HCT116 (cell line): Measurements from ENCODE around the gene USP46. TPM values are rescaled to one million over a fixed set of nuclear protein-coding genes. Genes with fewer than 3 reads are reported as not detected.

Experiments
- ATAC-seq: fragments of 200-7000 bp; cut with Tn5 transposase; 2 replicates; pipeline ENCODE4 v1.9.1; 2020; ENCODE audit warnings: mild to moderate bottlenecking, moderate library complexity
- BruUV-seq: library from RNA; stranded (reverse); fragments of 400-500 nt; replicated peaks from 2 replicates; lab custom pipeline; 2021; lab: Mats Ljungman, UMichigan
- CTCF ChIA-PET: fragments of 300-600 bp; sonication (Branson Sonifier 250); formaldehyde crosslinking; loops from one replicate; lab custom pipeline; 2021; ENCODE audit warnings: antibody characterized with exemption; lab: Charles Lee
- POLR2A ChIA-PET: fragments of 300-600, 350-600 bp; sonication (Branson Sonifier 250); formaldehyde crosslinking; loops from one replicate; lab custom pipeline; 2021; ENCODE audit warnings: antibody characterized with exemption; lab: Charles Lee
- RAD21 ChIA-PET, 2 experiments: fragments of 300-600 bp; sonication (Branson Sonifier 250); formaldehyde crosslinking; loops; one replicate each; lab custom pipeline; 2023; ENCODE audit warnings: low total read pairs in 2 of 2; ENCODE audit not compliant: uncharacterized antibody in 2 of 2, unreplicated experiment in 2 of 2, low non-redundant PET in 1 of 2; lab: Charles Lee
- DNase-seq: peaks from one replicate; pipeline ENCODE4 v3.0.0-alpha.2; 2010; ENCODE audit warnings: low read depth, low spot score
- H2AFZ ChIP-seq: fragments of 200-600 bp; shearing (Covaris generic), sonication (generic); 2 replicates; pipeline ENCODE4 v1.6.1; 2017; ENCODE audit warnings: low read depth, mixed run types, mixed read lengths, antibody characterized with exemption, low read length; ENCODE audit not compliant: poor library complexity, severe bottlenecking
- H3K27ac ChIP-seq: 2 replicates; pipeline ENCODE4 v1.5.1; 2012; ENCODE audit warnings: low read depth, low read length
- H3K27me3 ChIP-seq: fragments of 200-600 bp; sonication (generic); 2 replicates; pipeline ENCODE4 v1.6.1; 2016; ENCODE audit warnings: mixed run types, low read length, mixed read lengths; ENCODE audit not compliant: insufficient read depth
- H3K36me3 ChIP-seq, 2 experiments: fragments of 200-500 bp in 1 of 2; fragments of 200-600 bp in 1 of 2; sonication (Bioruptor generic) in 1 of 2; sonication (generic) in 1 of 2; 2 replicates each; pipeline versions ENCODE4 v1.5.1 to v1.6.1; 2014 to 2016; ENCODE audit warnings: low read length in 2 of 2, inconsistent platforms in 1 of 2, mixed read lengths in 1 of 2, mixed run types in 1 of 2; ENCODE audit not compliant: insufficient read depth in 2 of 2, control insufficient read depth in 1 of 2
- H3K4me1 ChIP-seq, 2 experiments: fragments of 200-600 bp in 1 of 2; sonication (generic) in 1 of 2; 2 replicates each; pipeline versions ENCODE4 v1.5.1 to v1.6.1; 2012 to 2017; ENCODE audit warnings: low read length in 2 of 2, inconsistent platforms in 1 of 2, mild to moderate bottlenecking in 1 of 2, mixed read lengths in 1 of 2, mixed run types in 1 of 2, moderate library complexity in 1 of 2; ENCODE audit not compliant: insufficient read depth in 2 of 2, control insufficient read depth in 1 of 2
- H3K4me2 ChIP-seq: fragments of 200-600 bp; sonication (generic); 2 replicates; pipeline ENCODE4 v1.6.1; 2017; ENCODE audit warnings: mixed run types, low read length, mixed read lengths
- H3K4me3 ChIP-seq, 2 experiments: fragments of 200-600 bp in 1 of 2; sonication (generic) in 1 of 2; replicated peaks in 1 of 2; 2 replicates each; pipeline ENCODE4 v1.5.1; 2011 to 2016; ENCODE audit warnings: low read length in 2 of 2, control low read depth in 1 of 2, low read depth in 1 of 2, mild to moderate bottlenecking in 1 of 2, mixed read lengths in 1 of 2, mixed run types in 1 of 2
- H3K79me2 ChIP-seq: fragments of 200-600 bp; sonication (generic); 2 replicates; pipeline ENCODE4 v1.6.1; 2017; ENCODE audit warnings: mild to moderate bottlenecking, mixed run types, low read length, moderate library complexity, mixed read lengths; ENCODE audit not compliant: insufficient read depth
- H3K9ac ChIP-seq: fragments of 200-600 bp; sonication (generic); 2 replicates; pipeline ENCODE4 v1.6.1; 2016; ENCODE audit warnings: low read length, mixed read lengths
- H3K9me2 ChIP-seq: fragments of 200-600 bp; sonication (generic), shearing (Covaris generic); 2 replicates; pipeline ENCODE4 v1.6.1; 2017; ENCODE audit warnings: mixed run types, mild to moderate bottlenecking, moderate library complexity; ENCODE audit not compliant: insufficient read depth
- H3K9me3 ChIP-seq, 2 experiments: fragments of 200-500 bp in 1 of 2; fragments of 200-600 bp in 1 of 2; sonication (Bioruptor generic) in 1 of 2; sonication (generic) in 1 of 2; 2 replicates each; pipeline ENCODE4 v1.6.1; 2014 to 2017; ENCODE audit warnings: low read length in 2 of 2, mixed read lengths in 2 of 2, inconsistent platforms in 1 of 2, low read depth in 1 of 2, mild to moderate bottlenecking in 1 of 2, mixed run types in 1 of 2, moderate library complexity in 1 of 2; ENCODE audit not compliant: control insufficient read depth in 1 of 2, insufficient read depth in 1 of 2
- H4K20me1 ChIP-seq: fragments of 200-600 bp; sonication (generic), shearing (Covaris generic); 2 replicates; pipeline ENCODE4 v1.6.1; 2017; ENCODE audit warnings: mixed run types, mild to moderate bottlenecking, moderate library complexity; ENCODE audit not compliant: insufficient read depth
- CBX3 ChIP-seq: IDR thresholded peaks from 2 replicates; pipeline ENCODE4 v1.6.1; 2012; ENCODE audit warnings: low read depth
- CEBPB ChIP-seq: IDR thresholded peaks from 2 replicates; pipeline ENCODE4 v1.6.1; 2012; ENCODE audit warnings: low read depth
- CTCF ChIP-seq, 3 experiments: fragments of 200-600 bp in 1 of 3; sonication (generic) in 1 of 3; IDR thresholded peaks in 2 of 3; conservative IDR thresholded peaks in 1 of 3; 2 replicates each; pipeline ENCODE4 v1.5.1; 2012 to 2017; ENCODE audit warnings: low read depth in 2 of 3, low read length in 2 of 3, antibody characterized with exemption in 1 of 3, borderline replicate concordance in 1 of 3, control low read depth in 1 of 3, mild to moderate bottlenecking in 1 of 3, mixed read lengths in 1 of 3, mixed run types in 1 of 3, moderate library complexity in 1 of 3; ENCODE audit not compliant: insufficient read depth in 1 of 3
- ELF1 ChIP-seq: IDR thresholded peaks from 2 replicates; pipeline ENCODE4 v1.6.1; 2012; ENCODE audit warnings: low read depth, borderline replicate concordance
- EZH2 ChIP-seq: fragments of 200-600 bp; sonication (generic); IDR thresholded peaks from 2 replicates; pipeline ENCODE4 v1.6.1; 2017; ENCODE audit warnings: antibody characterized with exemption, mixed run types
- EZH2phosphoT487 ChIP-seq: fragments of 200-600 bp; IDR thresholded peaks from 2 replicates; pipeline ENCODE4 v1.6.1; 2018; ENCODE audit warnings: antibody characterized with exemption, borderline replicate concordance
- JUND ChIP-seq: IDR thresholded peaks from 2 replicates; pipeline ENCODE4 v1.6.1; 2012
- MAX ChIP-seq: IDR thresholded peaks from 2 replicates; pipeline ENCODE4 v1.6.1; 2012
- POLR2A ChIP-seq: IDR thresholded peaks from 2 replicates; pipeline ENCODE4 v1.7.0; 2011; ENCODE audit warnings: borderline replicate concordance; ENCODE audit not compliant: insufficient read depth, insufficient read length; ENCODE audit errors: extremely low read depth
- POLR2AphosphoS5 ChIP-seq: IDR thresholded peaks from 2 replicates; pipeline ENCODE4 v1.6.1; 2011; ENCODE audit warnings: mild to moderate bottlenecking, low read depth, low read length, moderate library complexity
- RAD21 ChIP-seq: IDR thresholded peaks from 2 replicates; pipeline ENCODE4 v1.6.1; 2012; ENCODE audit warnings: low read depth, mild to moderate bottlenecking
- SIN3A ChIP-seq: IDR thresholded peaks from 2 replicates; pipeline ENCODE4 v1.6.1; 2012; ENCODE audit warnings: low read depth
- SP1 ChIP-seq: IDR thresholded peaks from 2 replicates; pipeline ENCODE4 v1.6.1; 2012; ENCODE audit warnings: low read depth
- SRF ChIP-seq: IDR thresholded peaks from 2 replicates; pipeline ENCODE4 v1.6.1; 2012; ENCODE audit warnings: low read depth
- TCF7L2 ChIP-seq: IDR thresholded peaks from 2 replicates; pipeline ENCODE4 v1.7.0; 2011; ENCODE audit warnings: borderline replicate concordance, inconsistent platforms; ENCODE audit not compliant: insufficient read depth, insufficient read length; ENCODE audit errors: extremely low read depth
- YY1 ChIP-seq: IDR thresholded peaks from 2 replicates; pipeline ENCODE4 v1.6.1; 2011; ENCODE audit warnings: low read length, low read depth, moderate library complexity, mild to moderate bottlenecking; ENCODE audit not compliant: insufficient replicate concordance; ENCODE audit errors: extremely low read depth
- ZBTB33 ChIP-seq: IDR thresholded peaks from 2 replicates; pipeline ENCODE4 v1.6.1; 2011; ENCODE audit warnings: mild to moderate bottlenecking, low read length, moderate library complexity; ENCODE audit not compliant: insufficient replicate concordance; ENCODE audit errors: extremely low read depth
- ZFX ChIP-seq: fragments of 450-650 bp; IDR thresholded peaks from 2 replicates; pipeline ENCODE4 v1.6.1; 2017
- ZNF274 ChIP-seq: fragments of 200-500 bp; sonication (Bioruptor generic); IDR thresholded peaks from 2 replicates; pipeline ENCODE4 v1.6.1; 2014; ENCODE audit warnings: mild to moderate bottlenecking, low read depth, low read length, inconsistent platforms
- intact Hi-C: fragments of 100-400 bp; cut with micrococcal nuclease; formaldehyde crosslinking; loops from 2 replicates; pipeline ENCODE4 v1.10.0; 2022
- total RNA-seq: library from RNA; stranded (reverse); gene quantifications from one replicate; pipeline ENCODE4 v1.2.1, GENCODE V29; 2021; ENCODE audit not compliant: unreplicated experiment
- TF ChIP-seq, protein P1 (sequence below): IDR thresholded peaks from 2 replicates; pipeline ENCODE4 v1.6.1; 2012; ENCODE audit warnings: low read depth

The USP46 gene
- total RNA-seq, 1 experiment from 2014 or later: 36.6 TPM

- Histone ChIP-seq H3K4me1 (no peaks in the 10 kb centered on the region), H3K79me2 (no peaks in the 10 kb centered on the region), H2AFZ (no peak overlapping the region), H3K9ac (no peak overlapping the region), H3K36me3 (peaks cover 0 to 16% of the 10 kb centered on the region in 2 experiments; a peak in 2 of 4 replicates), H3K4me3 (no peak overlapping the region), H3K27me3 (no peaks in the 10 kb centered on the region), H3K9me2 (no peaks in the 10 kb centered on the region), H4K20me1 (no peaks in the 10 kb centered on the region), H3K4me2 (no peak overlapping the region), H3K27ac (no peak overlapping the region), H3K9me3 (no peaks in the 10 kb centered on the region)
- ATAC-seq (no peak), DNase-seq (no peak)
- ChIA-PET CTCF (no interaction called here), RAD21 (no interaction called here), POLR2A (no interaction called here)
- intact Hi-C loops: no loop called here
- TF ChIP-seq ZNF274 (no peak), ZFX (no peak), YY1 (no peak), CBX3 (no peak), ELF1 (no peak), TCF7L2 (no peak), EZH2phosphoT487 (no peak), POLR2AphosphoS5 (no peak), RAD21 (no peak), MAX (no peak), CTCF (IDR thresholded peaks at IDR 0.05 in 2 of 3, conservative IDR thresholded peaks at IDR 0.05 in 1 of 3; ENCODE audit: borderline replicate concordance in 1 of 3, insufficient read depth in 1 of 3, low read depth in 2 of 3, low read length in 2 of 3) (no peak), SIN3A (no peak), ZBTB33 (no peak), JUND (no peak), SRF (no peak), CEBPB (no peak), EZH2 (no peak), SP1 (no peak), POLR2A (no peak)
- TF ChIP-seq, protein P1, sequence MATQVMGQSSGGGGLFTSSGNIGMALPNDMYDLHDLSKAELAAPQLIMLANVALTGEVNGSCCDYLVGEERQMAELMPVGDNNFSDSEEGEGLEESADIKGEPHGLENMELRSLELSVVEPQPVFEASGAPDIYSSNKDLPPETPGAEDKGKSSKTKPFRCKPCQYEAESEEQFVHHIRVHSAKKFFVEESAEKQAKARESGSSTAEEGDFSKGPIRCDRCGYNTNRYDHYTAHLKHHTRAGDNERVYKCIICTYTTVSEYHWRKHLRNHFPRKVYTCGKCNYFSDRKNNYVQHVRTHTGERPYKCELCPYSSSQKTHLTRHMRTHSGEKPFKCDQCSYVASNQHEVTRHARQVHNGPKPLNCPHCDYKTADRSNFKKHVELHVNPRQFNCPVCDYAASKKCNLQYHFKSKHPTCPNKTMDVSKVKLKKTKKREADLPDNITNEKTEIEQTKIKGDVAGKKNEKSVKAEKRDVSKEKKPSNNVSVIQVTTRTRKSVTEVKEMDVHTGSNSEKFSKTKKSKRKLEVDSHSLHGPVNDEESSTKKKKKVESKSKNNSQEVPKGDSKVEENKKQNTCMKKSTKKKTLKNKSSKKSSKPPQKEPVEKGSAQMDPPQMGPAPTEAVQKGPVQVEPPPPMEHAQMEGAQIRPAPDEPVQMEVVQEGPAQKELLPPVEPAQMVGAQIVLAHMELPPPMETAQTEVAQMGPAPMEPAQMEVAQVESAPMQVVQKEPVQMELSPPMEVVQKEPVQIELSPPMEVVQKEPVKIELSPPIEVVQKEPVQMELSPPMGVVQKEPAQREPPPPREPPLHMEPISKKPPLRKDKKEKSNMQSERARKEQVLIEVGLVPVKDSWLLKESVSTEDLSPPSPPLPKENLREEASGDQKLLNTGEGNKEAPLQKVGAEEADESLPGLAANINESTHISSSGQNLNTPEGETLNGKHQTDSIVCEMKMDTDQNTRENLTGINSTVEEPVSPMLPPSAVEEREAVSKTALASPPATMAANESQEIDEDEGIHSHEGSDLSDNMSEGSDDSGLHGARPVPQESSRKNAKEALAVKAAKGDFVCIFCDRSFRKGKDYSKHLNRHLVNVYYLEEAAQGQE: no peak
- no TSS peak for BruUV-seq
Observed at GRCh38 chr4:52625216-52625615, 33.9 kb downstream of the USP46 start.
